Progenitor cell of endocrine pancreas (in vitro differentiated cells): ENCODE results near the gene SCAMP3. TPM values are rescaled to one million over a fixed set of nuclear protein-coding genes. Genes with fewer than 3 reads are reported as not detected.
"Not testable (repeated sequence)": the region's sequence is repeated elsewhere in the genome, so short reads cannot be mapped to it uniquely, and the experiment has no call there.

Experiments
- DNase-seq: peaks from one replicate; pipeline ENCODE4 v3.0.0; 2021; ENCODE audit warnings: low spot score; ENCODE audit not compliant: unreplicated experiment
- H3K27ac Mint-ChIP-seq: 2 replicates; pipeline ENCODE4 v1.8.0; 2021; ENCODE audit warnings: mild to moderate bottlenecking, moderate library complexity, mixed read lengths
- H3K27me3 Mint-ChIP-seq: 2 replicates; pipeline ENCODE4 v1.8.0; 2021; ENCODE audit warnings: mixed read lengths
- H3K36me3 Mint-ChIP-seq: 2 replicates; pipeline ENCODE4 v1.8.0; 2022; ENCODE audit warnings: mixed read lengths; ENCODE audit not compliant: insufficient read depth
- H3K4me1 Mint-ChIP-seq: 2 replicates; pipeline ENCODE4 v1.8.0; 2021; ENCODE audit warnings: low read depth, mixed read lengths
- H3K4me3 Mint-ChIP-seq: 2 replicates; pipeline ENCODE4 v1.8.0; 2021; ENCODE audit warnings: low read depth, mild to moderate bottlenecking, moderate library complexity, mixed read lengths
- H3K9me3 Mint-ChIP-seq: 2 replicates; pipeline ENCODE4 v1.8.0; 2021; ENCODE audit warnings: low read depth, mixed read lengths
- CTCF ChIP-seq: fragments of 200-600 bp; sonication (generic); IDR thresholded peaks from one replicate; pipeline ENCODE4 v1.5.0; 2021; ENCODE audit warnings: antibody characterized with exemption, mild to moderate bottlenecking; ENCODE audit not compliant: unreplicated experiment
- total RNA-seq: library from RNA; stranded (reverse); gene quantifications from 2 replicates; pipeline ENCODE4 v1.2.1, GENCODE V29; 2021

The SCAMP3 gene
- total RNA-seq, 1 donor from 2014 or later = 53.1 TPM

- no peaks in the 10 kb centered on the region for H3K4me1 Mint-ChIP-seq
- H3K9me3 Mint-ChIP-seq = no peaks in the 10 kb centered on the region
- no peaks in the 10 kb centered on the region for H3K36me3 Mint-ChIP-seq
- no peak overlapping the region for H3K4me3 Mint-ChIP-seq
- H3K27ac Mint-ChIP-seq = no peak overlapping the region
- no peak for DNase-seq
- peaks cover 27% of the 10 kb centered on the region for H3K27me3 Mint-ChIP-seq
- no peak for TF ChIP-seq CTCF
Measured at GRCh38 chr1:155293086-155293749, 31.1 kb upstream of the SCAMP3 start.

GRCh38 chr1:155291006-155291405, 28.8 kb upstream of the SCAMP3 start:
- H3K9me3 Mint-ChIP-seq, H3K4me3 Mint-ChIP-seq, H3K4me1 Mint-ChIP-seq, H3K36me3 Mint-ChIP-seq, H3K27ac Mint-ChIP-seq, DNase-seq: not testable (repeated sequence)
- H3K27me3 Mint-ChIP-seq = peaks cover 14% of the 10 kb centered on the region

- no peaks in the 10 kb centered on the region for H3K27me3 Mint-ChIP-seq
- H3K9me3 Mint-ChIP-seq = no peaks in the 10 kb centered on the region
- H3K4me1 Mint-ChIP-seq = no peaks in the 10 kb centered on the region
Measured at GRCh38 chr1:155287987-155288543, 25.9 kb upstream of the SCAMP3 start.

GRCh38 chr1:155286544-155286943, 24.4 kb upstream of the SCAMP3 start:
- Mint-ChIP-seq H3K36me3 (no peaks in the 10 kb centered on the region), H3K27ac (no peak overlapping the region), H3K9me3 (no peaks in the 10 kb centered on the region), H3K4me3 (no peak overlapping the region), H3K4me1 (no peaks in the 10 kb centered on the region), H3K27me3 (no peaks in the 10 kb centered on the region)
- DNase-seq = no peak
- TF ChIP-seq CTCF = no peak

More at GRCh38 chr1:155287987-155288543, 25.9 kb upstream of the SCAMP3 start:
- Mint-ChIP-seq H3K36me3 (no peaks in the 10 kb centered on the region), H3K4me3 (no peak overlapping the region), H3K27ac (no peak overlapping the region)
- no peak for TF ChIP-seq CTCF
- DNase-seq = no peak

GRCh38 chr1:155285631-155286044, 23.5 kb upstream of the SCAMP3 start:
- DNase-seq = no peak
- TF ChIP-seq CTCF = no peak
- Mint-ChIP-seq H3K9me3 (no peaks in the 10 kb centered on the region), H3K27me3 (no peaks in the 10 kb centered on the region), H3K4me3 (no peak overlapping the region), H3K36me3 (no peaks in the 10 kb centered on the region), H3K27ac (no peak overlapping the region), H3K4me1 (no peaks in the 10 kb centered on the region)

- Mint-ChIP-seq H3K4me1 (no peaks in the 10 kb centered on the region), H3K4me3 (no peak overlapping the region), H3K36me3 (no peaks in the 10 kb centered on the region), H3K27me3 (no peaks in the 10 kb centered on the region), H3K9me3 (no peaks in the 10 kb centered on the region), H3K27ac (no peak overlapping the region)
- no peak for TF ChIP-seq CTCF
- DNase-seq = no peak
Measured at GRCh38 chr1:155285063-155285462, 22.9 kb upstream of the SCAMP3 start.
